GM20000 (cell line): ENCODE measurements around the gene CAPN11.
"Not testable (repeated sequence)": the region's sequence is repeated elsewhere in the genome, so short reads cannot be mapped to it uniquely, and the experiment has no call there.

Experiments
- DNase-seq: peaks from one replicate; pipeline ENCODE4 v3.0.0; 2012; ENCODE audit warnings: low spot score
- CTCF ChIP-seq: IDR thresholded peaks from 2 replicates; pipeline ENCODE4 v1.5.1; 2012; ENCODE audit warnings: mild to moderate bottlenecking, control low read depth; ENCODE audit errors: extremely low read depth, missing control alignments

The CAPN11 gene

GRCh38 chr6:44228433-44228832 lies 69.8 kb downstream of the CAPN11 start:
- TF ChIP-seq CTCF: no peak
- DNase-seq: no peak

GRCh38 chr6:44228836-44229235 lies 70.2 kb downstream of the CAPN11 start:
- TF ChIP-seq CTCF: no peak
- no peak for DNase-seq

- no peak for DNase-seq
- no peak for TF ChIP-seq CTCF
These were observed 70.9 kb downstream of the CAPN11 start for GRCh38 chr6:44229376-44230033.

- DNase-seq: peak; percentile 3
- TF ChIP-seq CTCF: no peak
These were observed 71.5 kb downstream of the CAPN11 start for GRCh38 chr6:44230034-44230675.

GRCh38 chr6:44231426-44231825 lies 72.8 kb downstream of the CAPN11 start:
- DNase-seq: not testable (repeated sequence)

- DNase-seq: no peak
- no peak for TF ChIP-seq CTCF
These were observed 74.3 kb downstream of the CAPN11 start for GRCh38 chr6:44232676-44233566.

GRCh38 chr6:44233567-44234100 lies 75.0 kb downstream of the CAPN11 start:
- peak; percentile 5 for DNase-seq
- TF ChIP-seq CTCF: no peak
